Measurements from ENCODE around the gene PPP1R14C.

GRCh38 chr6:150128425-150128824 is 14.4 kb upstream of the PPP1R14C start:
- TF ChIP-seq CTCF (IDR thresholded peaks at IDR 0.05), result no peak
- no peak for TF ChIP-seq POLR2A (IDR thresholded peaks at IDR 0.05)
